ENCODE data around the gene FAM168B.

Gene FAM168B

DNA sequence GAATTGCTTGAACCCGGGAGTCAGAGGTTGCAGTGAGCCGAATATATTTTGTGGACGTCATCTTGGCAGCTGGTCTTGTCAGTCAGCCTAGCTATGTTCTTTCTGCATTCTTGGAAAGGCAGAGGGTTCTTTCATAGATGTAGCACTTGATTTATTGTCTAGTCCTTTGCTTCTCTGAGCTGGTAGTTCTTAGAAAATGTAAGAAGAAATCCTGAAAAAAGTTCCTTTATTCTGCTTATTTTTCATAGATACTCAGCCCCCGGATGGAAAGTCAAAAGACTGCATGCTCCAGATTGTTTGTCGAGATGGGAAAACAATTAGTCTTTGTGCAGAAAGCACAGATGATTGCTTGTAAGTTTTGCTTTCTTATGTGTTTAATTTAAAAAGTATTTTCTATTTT lies 33.2 kb upstream of the FAM168B start:
- TF ChIP-seq, protein P1, sequence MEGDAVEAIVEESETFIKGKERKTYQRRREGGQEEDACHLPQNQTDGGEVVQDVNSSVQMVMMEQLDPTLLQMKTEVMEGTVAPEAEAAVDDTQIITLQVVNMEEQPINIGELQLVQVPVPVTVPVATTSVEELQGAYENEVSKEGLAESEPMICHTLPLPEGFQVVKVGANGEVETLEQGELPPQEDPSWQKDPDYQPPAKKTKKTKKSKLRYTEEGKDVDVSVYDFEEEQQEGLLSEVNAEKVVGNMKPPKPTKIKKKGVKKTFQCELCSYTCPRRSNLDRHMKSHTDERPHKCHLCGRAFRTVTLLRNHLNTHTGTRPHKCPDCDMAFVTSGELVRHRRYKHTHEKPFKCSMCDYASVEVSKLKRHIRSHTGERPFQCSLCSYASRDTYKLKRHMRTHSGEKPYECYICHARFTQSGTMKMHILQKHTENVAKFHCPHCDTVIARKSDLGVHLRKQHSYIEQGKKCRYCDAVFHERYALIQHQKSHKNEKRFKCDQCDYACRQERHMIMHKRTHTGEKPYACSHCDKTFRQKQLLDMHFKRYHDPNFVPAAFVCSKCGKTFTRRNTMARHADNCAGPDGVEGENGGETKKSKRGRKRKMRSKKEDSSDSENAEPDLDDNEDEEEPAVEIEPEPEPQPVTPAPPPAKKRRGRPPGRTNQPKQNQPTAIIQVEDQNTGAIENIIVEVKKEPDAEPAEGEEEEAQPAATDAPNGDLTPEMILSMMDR (IDR thresholded peaks at IDR 0.05; ENCODE audit: insufficient read depth, low read length) = no peak
- TF ChIP-seq GABPA (IDR thresholded peaks at IDR 0.05; ENCODE audit: low read depth) (no peak), POLR2AphosphoS5 (IDR thresholded peaks at IDR 0.05; ENCODE audit: low read depth) (no peak), SPI1 (IDR thresholded peaks at IDR 0.05; ENCODE audit: borderline replicate concordance, low read depth) (no peak)
- TF ChIP-seq, protein P2, sequence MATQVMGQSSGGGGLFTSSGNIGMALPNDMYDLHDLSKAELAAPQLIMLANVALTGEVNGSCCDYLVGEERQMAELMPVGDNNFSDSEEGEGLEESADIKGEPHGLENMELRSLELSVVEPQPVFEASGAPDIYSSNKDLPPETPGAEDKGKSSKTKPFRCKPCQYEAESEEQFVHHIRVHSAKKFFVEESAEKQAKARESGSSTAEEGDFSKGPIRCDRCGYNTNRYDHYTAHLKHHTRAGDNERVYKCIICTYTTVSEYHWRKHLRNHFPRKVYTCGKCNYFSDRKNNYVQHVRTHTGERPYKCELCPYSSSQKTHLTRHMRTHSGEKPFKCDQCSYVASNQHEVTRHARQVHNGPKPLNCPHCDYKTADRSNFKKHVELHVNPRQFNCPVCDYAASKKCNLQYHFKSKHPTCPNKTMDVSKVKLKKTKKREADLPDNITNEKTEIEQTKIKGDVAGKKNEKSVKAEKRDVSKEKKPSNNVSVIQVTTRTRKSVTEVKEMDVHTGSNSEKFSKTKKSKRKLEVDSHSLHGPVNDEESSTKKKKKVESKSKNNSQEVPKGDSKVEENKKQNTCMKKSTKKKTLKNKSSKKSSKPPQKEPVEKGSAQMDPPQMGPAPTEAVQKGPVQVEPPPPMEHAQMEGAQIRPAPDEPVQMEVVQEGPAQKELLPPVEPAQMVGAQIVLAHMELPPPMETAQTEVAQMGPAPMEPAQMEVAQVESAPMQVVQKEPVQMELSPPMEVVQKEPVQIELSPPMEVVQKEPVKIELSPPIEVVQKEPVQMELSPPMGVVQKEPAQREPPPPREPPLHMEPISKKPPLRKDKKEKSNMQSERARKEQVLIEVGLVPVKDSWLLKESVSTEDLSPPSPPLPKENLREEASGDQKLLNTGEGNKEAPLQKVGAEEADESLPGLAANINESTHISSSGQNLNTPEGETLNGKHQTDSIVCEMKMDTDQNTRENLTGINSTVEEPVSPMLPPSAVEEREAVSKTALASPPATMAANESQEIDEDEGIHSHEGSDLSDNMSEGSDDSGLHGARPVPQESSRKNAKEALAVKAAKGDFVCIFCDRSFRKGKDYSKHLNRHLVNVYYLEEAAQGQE (IDR thresholded peaks at IDR 0.05; ENCODE audit: insufficient replicate concordance, low read depth) = no peak
- Histone ChIP-seq H3K27ac (replicated peaks) (no peak overlapping the region), H3K4me3 (replicated peaks; ENCODE audit: insufficient read depth, low read length) (no peak overlapping the region), H3K27me3 (ENCODE audit: insufficient read depth, poor library complexity, severe bottlenecking) (no peaks in the 10 kb centered on the region)
- DNase-seq (ENCODE audit: low read depth in 1 of 2, low spot score in 1 of 2) = no peak

DNA sequence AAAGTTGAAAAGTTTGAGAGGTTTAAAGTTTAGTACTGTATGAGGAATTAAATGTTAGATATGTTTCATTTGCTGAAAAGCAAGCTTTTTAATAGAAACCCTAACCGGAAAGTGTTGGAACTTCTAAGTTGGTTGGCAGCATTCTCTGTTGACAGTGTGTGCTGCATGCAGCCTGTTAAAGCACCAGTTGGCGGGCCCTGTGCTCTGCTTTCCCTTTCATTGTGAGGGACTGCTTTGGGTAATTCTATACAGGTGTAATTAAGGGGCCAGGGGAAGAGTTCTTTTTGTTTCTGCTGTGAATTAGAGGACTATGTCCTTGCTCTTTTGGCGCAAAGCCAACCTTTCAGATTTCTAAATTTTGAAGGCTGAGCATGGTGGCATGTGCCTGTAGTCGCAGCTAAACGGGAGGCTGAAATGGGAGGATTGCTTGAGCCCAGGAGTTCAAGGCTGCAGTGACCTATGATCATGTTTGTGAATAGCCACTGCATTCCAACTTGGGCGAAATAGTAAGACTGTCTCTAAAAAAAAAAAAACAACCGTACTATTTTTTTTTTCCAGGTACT lies 32.0 kb upstream of the FAM168B start:
- Histone ChIP-seq H3K4me3 (replicated peaks; ENCODE audit: insufficient read depth, low read length) (no peak overlapping the region), H3K27ac (replicated peaks) (no peak overlapping the region), H3K27me3 (ENCODE audit: insufficient read depth, poor library complexity, severe bottlenecking) (no peaks in the 10 kb centered on the region)
- DNase-seq (ENCODE audit: low read depth in 1 of 2, low spot score in 1 of 2) = no peak
- TF ChIP-seq, protein P2 (IDR thresholded peaks at IDR 0.05; ENCODE audit: insufficient replicate concordance, low read depth) = no peak
- TF ChIP-seq SPI1 (IDR thresholded peaks at IDR 0.05; ENCODE audit: borderline replicate concordance, low read depth) (no peak), POLR2AphosphoS5 (IDR thresholded peaks at IDR 0.05; ENCODE audit: low read depth) (no peak), GABPA (IDR thresholded peaks at IDR 0.05; ENCODE audit: low read depth) (no peak)
- TF ChIP-seq, protein P1 (IDR thresholded peaks at IDR 0.05; ENCODE audit: insufficient read depth, low read length) = no peak

DNA sequence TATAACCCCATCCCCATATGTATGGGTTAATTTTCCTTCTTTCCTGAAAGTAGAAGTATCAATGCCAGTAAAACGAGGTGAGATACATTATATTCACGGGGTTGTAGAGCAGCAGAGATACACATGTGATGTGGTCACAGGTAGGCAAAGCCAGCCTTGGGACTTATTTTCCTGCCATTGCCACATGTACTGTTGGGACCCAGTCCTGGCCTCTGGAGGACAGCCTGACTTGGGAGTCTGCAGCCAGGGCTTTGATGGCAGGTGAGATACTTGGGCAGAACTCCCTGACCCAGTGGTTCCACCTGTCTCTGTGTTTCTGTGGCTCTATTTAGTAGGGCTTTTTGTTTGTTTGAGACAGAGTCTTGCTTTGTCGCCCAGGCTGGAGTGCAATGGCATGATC lies 29.9 kb upstream of the FAM168B start:
- H3K4me3 ChIP-seq (replicated peaks; ENCODE audit: insufficient read depth, low read length) = no peak overlapping the region
- TF ChIP-seq, protein P2 (IDR thresholded peaks at IDR 0.05; ENCODE audit: insufficient replicate concordance, low read depth) = no peak
- no peak for TF ChIP-seq POLR2AphosphoS5 (IDR thresholded peaks at IDR 0.05; ENCODE audit: low read depth)
- H3K27ac ChIP-seq (replicated peaks) = no peak overlapping the region
- no peak for DNase-seq (ENCODE audit: low read depth in 1 of 2, low spot score in 1 of 2)
- no peaks in the 10 kb centered on the region for H3K27me3 ChIP-seq (ENCODE audit: insufficient read depth, poor library complexity, severe bottlenecking)
